ENCODE measurements around the gene MYO18B.
"Not testable (repeated sequence)": the region's sequence is repeated elsewhere in the genome, so short reads cannot be mapped to it uniquely, and the experiment has no call there.

Gene MYO18B

GRCh38 chr22:25953919-25954318, 211.9 kb downstream of the MYO18B start:
- peak in 4 of 14 donors; percentile 4 to 8 (median 4) for DNase-seq

- DNase-seq = no peak
These were observed 213.3 kb downstream of the MYO18B start for GRCh38 chr22:25955323-25955722.

- DNase-seq = no peak
These were observed 214.8 kb downstream of the MYO18B start for GRCh38 chr22:25956801-25957200.

GRCh38 chr22:25959818-25960774, 218.1 kb downstream of the MYO18B start:
- no peak for DNase-seq

- no peak for DNase-seq
These were observed 219.7 kb downstream of the MYO18B start for GRCh38 chr22:25961699-25962098.

GRCh38 chr22:25962711-25963110, 220.7 kb downstream of the MYO18B start:
- no peak for DNase-seq

- DNase-seq = no peak
These were observed 223.2 kb downstream of the MYO18B start for GRCh38 chr22:25964961-25965730.

- DNase-seq = no peak
These were observed 224.5 kb downstream of the MYO18B start for GRCh38 chr22:25966448-25966913.

GRCh38 chr22:25969286-25969685, 227.3 kb downstream of the MYO18B start:
- DNase-seq = no peak

GRCh38 chr22:25969901-25970300, 227.9 kb downstream of the MYO18B start:
- DNase-seq = no peak

- peak in 2 of 14 donors; percentile 3 to 33 for DNase-seq
These were observed 228.5 kb downstream of the MYO18B start for GRCh38 chr22:25970374-25970911.

GRCh38 chr22:25970999-25971811, 229.2 kb downstream of the MYO18B start:
- DNase-seq = peak in 1 of 14 donors; percentile 57

GRCh38 chr22:25972397-25972796, 230.4 kb downstream of the MYO18B start:
- DNase-seq = no peak

GRCh38 chr22:25976356-25976755, 234.4 kb downstream of the MYO18B start:
- DNase-seq = peak in 1 of 14 donors; percentile 37

- no peak for DNase-seq
These were observed 238.0 kb downstream of the MYO18B start for GRCh38 chr22:25979968-25980367.

- DNase-seq = not testable (repeated sequence)
These were observed 242.9 kb downstream of the MYO18B start for GRCh38 chr22:25984911-25985310.

GRCh38 chr22:25987948-25988347, 246.0 kb downstream of the MYO18B start:
- no peak for DNase-seq

GRCh38 chr22:25990940-25991339, 249.0 kb downstream of the MYO18B start:
- DNase-seq = no peak

GRCh38 chr22:25992331-25992730, 250.3 kb downstream of the MYO18B start:
- DNase-seq = no peak

GRCh38 chr22:25996669-25997068, 254.7 kb downstream of the MYO18B start:
- no peak for DNase-seq

GRCh38 chr22:25997886-25998775, 256.1 kb downstream of the MYO18B start:
- DNase-seq = no peak
